HFFc6 (cell line): ENCODE results near the gene ZNF563. TPM values are rescaled to one million over a fixed set of nuclear protein-coding genes. Genes with fewer than 3 reads are reported as not detected.
"Not testable (repeated sequence)": the region's sequence is repeated elsewhere in the genome, so short reads cannot be mapped to it uniquely, and the experiment has no call there.

Source experiments
- DNase-seq: peaks from one replicate; pipeline ENCODE4 v3.0.0-alpha.2; 2018
- H3K27ac Mint-ChIP-seq: 2 replicates; pipeline ENCODE4 v1.8.0; 2020; ENCODE audit warnings: mild to moderate bottlenecking, mixed read lengths
- H3K27me3 Mint-ChIP-seq: 2 replicates; pipeline ENCODE4 v1.8.0; 2021; ENCODE audit warnings: mild to moderate bottlenecking, moderate library complexity, mixed read lengths; ENCODE audit not compliant: insufficient read depth
- H3K36me3 Mint-ChIP-seq: 2 replicates; pipeline ENCODE4 v1.8.0; 2021; ENCODE audit warnings: low read depth, mixed read lengths
- H3K4me1 Mint-ChIP-seq: 2 replicates; pipeline ENCODE4 v1.8.0; 2020; ENCODE audit warnings: low read depth, mixed read lengths
- H3K4me3 Mint-ChIP-seq: 2 replicates; pipeline ENCODE4 v1.8.0; 2020; ENCODE audit warnings: mild to moderate bottlenecking, moderate library complexity, mixed read lengths
- H3K9me3 Mint-ChIP-seq: 2 replicates; pipeline ENCODE4 v1.8.0; 2020; ENCODE audit warnings: mild to moderate bottlenecking, mixed read lengths
- CTCF ChIP-seq: fragments of 200-600 bp; sonication (generic); IDR thresholded peaks from 2 replicates; pipeline ENCODE4 v1.5.0; 2021; ENCODE audit warnings: antibody characterized with exemption, mild to moderate bottlenecking
- total RNA-seq, 6 experiments: library from RNA; stranded (reverse); fragmentation: NEBNext Ultra II Directional; extraction: Animal tissue kit (Norgen Biotek cat#: 25700); gene quantifications; 2 replicates in 1 of 6; 3 replicates in 5 of 6; pipeline ENCODE4 v1.2.3, GENCODE V29; 2021

Gene ZNF563
- total RNA-seq, 6 experiments from 2014 or later, result 1.5 to 2.1 (median 1.8) TPM

- H3K4me3 Mint-ChIP-seq, result peak overlapping the region; percentile 96
- H3K4me1 Mint-ChIP-seq, result peaks cover 24% of the 10 kb centered on the region
- TF ChIP-seq CTCF, result no peak
- peak; percentile 16 for DNase-seq
- H3K27ac Mint-ChIP-seq, result peak overlapping the region; percentile 96
- peaks cover 31% of the 10 kb centered on the region for H3K36me3 Mint-ChIP-seq
- no peaks in the 10 kb centered on the region; the same call in none of the 2 replicates for H3K27me3 Mint-ChIP-seq
- H3K9me3 Mint-ChIP-seq, result peaks cover 38% of the 10 kb centered on the region
Observed at GRCh38 chr19:12364391-12365235, 31.2 kb upstream of the ZNF563 start.

GRCh38 chr19:12362236-12362635, 28.8 kb upstream of the ZNF563 start:
- Mint-ChIP-seq H3K4me1 (peaks cover 24% of the 10 kb centered on the region), H3K36me3 (peaks cover 40% of the 10 kb centered on the region), H3K9me3 (peaks cover 48% of the 10 kb centered on the region)
- DNase-seq, H3K27ac Mint-ChIP-seq, H3K4me3 Mint-ChIP-seq, H3K27me3 Mint-ChIP-seq: not testable (repeated sequence)

GRCh38 chr19:12353375-12353774, 19.9 kb upstream of the ZNF563 start:
- Mint-ChIP-seq H3K9me3 (peaks cover 91% of the 10 kb centered on the region), H3K27ac (no peak overlapping the region), H3K4me3 (no peak overlapping the region), H3K4me1 (no peaks in the 10 kb centered on the region), H3K27me3 (no peaks in the 10 kb centered on the region), H3K36me3 (peaks cover 65% of the 10 kb centered on the region)
- no peak for DNase-seq
- TF ChIP-seq CTCF, result no peak

GRCh38 chr19:12350890-12351197, 17.4 kb upstream of the ZNF563 start:
- no peaks in the 10 kb centered on the region; the same call in 1 of the 2 replicates for H3K27me3 Mint-ChIP-seq
- peaks cover 92% of the 10 kb centered on the region for H3K9me3 Mint-ChIP-seq
- no peak for TF ChIP-seq CTCF
- H3K4me1 Mint-ChIP-seq, result no peaks in the 10 kb centered on the region
- H3K4me3 Mint-ChIP-seq, result no peak overlapping the region
- DNase-seq, result no peak
- H3K27ac Mint-ChIP-seq, result no peak overlapping the region
- H3K36me3 Mint-ChIP-seq, result peaks cover 78% of the 10 kb centered on the region

- Mint-ChIP-seq H3K27me3 (no peaks in the 10 kb centered on the region; the same call in 1 of the 2 replicates), H3K4me1 (no peaks in the 10 kb centered on the region), H3K27ac (no peak overlapping the region), H3K4me3 (no peak overlapping the region), H3K9me3 (peaks cover 94% of the 10 kb centered on the region), H3K36me3 (peaks cover 83% of the 10 kb centered on the region)
- TF ChIP-seq CTCF, result no peak
- no peak for DNase-seq
Observed at GRCh38 chr19:12350185-12350889, 16.9 kb upstream of the ZNF563 start.

- Mint-ChIP-seq H3K9me3 (peaks cover 89% of the 10 kb centered on the region), H3K4me3 (no peak overlapping the region), H3K36me3 (peaks cover 73% of the 10 kb centered on the region), H3K27ac (no peak overlapping the region), H3K27me3 (no peaks in the 10 kb centered on the region; the same call in 1 of the 2 replicates), H3K4me1 (no peaks in the 10 kb centered on the region)
- TF ChIP-seq CTCF, result no peak
- DNase-seq, result no peak
Observed at GRCh38 chr19:12346896-12347295, 13.5 kb upstream of the ZNF563 start.
